Activated naive CD8-positive, alpha-beta T cell treated with anti-CD3 and anti-CD28 coated beads for 36 hours (primary cell): Measurements from ENCODE around the gene ULK4. TPM values are rescaled to one million over a fixed set of nuclear protein-coding genes. Genes with fewer than 3 reads are reported as not detected.
"Not testable (repeated sequence)": the region's sequence is repeated elsewhere in the genome, so short reads cannot be mapped to it uniquely, and the experiment has no call there.

ENCODE experiments used
- DNase-seq: peaks from one replicate; pipeline ENCODE4 v3.0.0; 2021
- H3K27ac Mint-ChIP-seq: one replicate; pipeline ENCODE4 v1.8.0; 2022; ENCODE audit warnings: mild to moderate bottlenecking, moderate library complexity, mixed read lengths
- H3K27me3 Mint-ChIP-seq: one replicate; pipeline ENCODE4 v1.8.0; 2022; ENCODE audit warnings: mild to moderate bottlenecking, mixed read lengths
- H3K36me3 Mint-ChIP-seq: one replicate; pipeline ENCODE4 v1.8.0; 2021; ENCODE audit warnings: mild to moderate bottlenecking, mixed read lengths
- H3K4me1 Mint-ChIP-seq: one replicate; pipeline ENCODE4 v1.8.0; 2021; ENCODE audit warnings: mixed read lengths
- H3K4me3 Mint-ChIP-seq: one replicate; pipeline ENCODE4 v1.8.0; 2022; ENCODE audit warnings: mild to moderate bottlenecking, moderate library complexity, mixed read lengths
- H3K9me3 Mint-ChIP-seq: one replicate; pipeline ENCODE4 v1.8.0; 2022; ENCODE audit warnings: mixed read lengths
- total RNA-seq, 2 experiments: library from RNA; stranded (reverse); gene quantifications; one replicate each; pipeline ENCODE4 v1.2.3, GENCODE V29; 2021

The ULK4 gene
- total RNA-seq, 2 experiments from 2014 or later, result 9.8 to 10.3 TPM

DNA sequence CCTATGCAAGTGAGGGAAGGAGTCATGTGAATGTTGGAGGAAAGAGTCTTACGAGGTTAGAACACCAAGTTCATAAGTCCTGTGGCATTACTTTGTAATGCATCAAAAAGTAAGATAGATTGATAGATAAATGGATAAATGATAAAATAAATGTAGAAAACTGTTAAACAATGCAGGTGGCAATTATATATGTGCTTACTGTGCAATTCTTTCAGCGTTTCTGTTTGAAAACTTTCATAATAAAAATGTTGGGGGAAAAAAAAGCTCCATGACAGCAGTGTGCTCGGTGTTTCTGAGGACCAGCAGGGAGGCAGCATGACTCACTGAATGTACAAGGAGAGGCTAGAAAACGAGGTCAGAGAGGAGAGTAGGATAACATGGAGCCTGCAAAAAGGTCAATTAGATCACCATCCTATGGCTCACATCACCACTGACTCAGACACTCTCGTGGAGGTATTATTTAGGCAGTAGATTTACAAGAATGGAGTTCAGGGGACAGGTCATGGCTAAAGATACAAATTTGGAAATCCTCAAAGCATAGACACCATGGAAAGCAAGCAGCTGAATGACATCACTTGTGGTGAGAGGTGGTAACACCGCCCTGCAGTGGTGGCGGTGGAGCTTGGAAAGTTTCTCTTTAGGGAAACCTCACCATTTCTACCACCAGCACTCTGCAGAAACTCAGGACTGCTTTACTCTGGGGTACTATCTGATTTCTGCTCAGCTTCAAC, 542.8 kb downstream of the ULK4 start:
- H3K9me3 Mint-ChIP-seq, result no peaks in the 10 kb centered on the region
- DNase-seq, result peak; percentile 44
- peaks cover 14% of the 10 kb centered on the region for H3K4me1 Mint-ChIP-seq
- H3K36me3 Mint-ChIP-seq, result peaks cover 3% of the 10 kb centered on the region
- H3K4me3 Mint-ChIP-seq, result no peak overlapping the region
- peak overlapping the region; percentile 39 for H3K27ac Mint-ChIP-seq
- no peaks in the 10 kb centered on the region for H3K27me3 Mint-ChIP-seq

DNA sequence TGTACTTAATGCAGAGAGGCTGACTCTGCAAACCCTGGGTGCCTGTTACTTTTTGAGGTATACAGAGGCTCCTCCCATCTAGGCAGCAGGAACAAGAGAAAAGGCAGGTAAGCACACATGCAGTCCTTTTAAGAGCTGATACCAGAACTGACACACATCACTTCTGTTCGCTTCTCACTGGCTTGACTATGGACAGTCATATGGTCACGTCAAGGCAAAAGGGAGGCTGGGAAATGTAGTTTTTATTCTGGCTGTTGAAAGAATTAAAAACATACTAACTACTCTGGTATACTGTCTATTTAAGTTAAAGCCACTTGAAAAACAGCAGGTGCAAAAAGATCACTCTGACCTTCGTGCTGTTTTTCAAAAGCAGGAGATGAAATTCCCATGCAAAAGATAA, 544.3 kb downstream of the ULK4 start:
- peaks cover 14% of the 10 kb centered on the region for H3K4me1 Mint-ChIP-seq
- H3K27ac Mint-ChIP-seq, result no peak overlapping the region
- DNase-seq, result no peak
- no peaks in the 10 kb centered on the region for H3K27me3 Mint-ChIP-seq
- H3K9me3 Mint-ChIP-seq, result no peaks in the 10 kb centered on the region
- H3K36me3 Mint-ChIP-seq, result peaks cover 3% of the 10 kb centered on the region
- H3K4me3 Mint-ChIP-seq, result no peak overlapping the region

DNA sequence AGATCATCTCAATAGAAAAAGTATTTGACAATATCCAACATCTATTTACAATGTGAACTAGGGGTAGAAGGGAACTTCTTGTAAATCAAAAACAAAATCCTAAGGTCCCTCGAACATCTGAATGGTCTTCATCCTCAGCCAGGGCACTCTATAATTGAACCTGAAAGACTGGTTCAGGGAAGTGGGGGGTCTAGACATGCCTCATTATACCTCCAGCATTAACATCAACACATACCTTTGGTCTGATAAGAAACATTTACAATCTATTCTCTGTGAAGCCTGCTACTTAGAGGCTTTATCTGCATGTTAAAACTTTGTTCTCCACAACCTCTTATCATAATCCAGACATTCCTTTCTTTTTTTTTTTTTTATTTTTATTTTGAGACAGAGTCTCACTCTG, 550.8 kb downstream of the ULK4 start:
- Mint-ChIP-seq H3K27me3 (no peaks in the 10 kb centered on the region), H3K4me1 (no peaks in the 10 kb centered on the region), H3K36me3 (peaks cover 3% of the 10 kb centered on the region), H3K9me3 (peaks cover 12% of the 10 kb centered on the region), H3K27ac (no peak overlapping the region), H3K4me3 (no peak overlapping the region)
- DNase-seq, result no peak

DNA sequence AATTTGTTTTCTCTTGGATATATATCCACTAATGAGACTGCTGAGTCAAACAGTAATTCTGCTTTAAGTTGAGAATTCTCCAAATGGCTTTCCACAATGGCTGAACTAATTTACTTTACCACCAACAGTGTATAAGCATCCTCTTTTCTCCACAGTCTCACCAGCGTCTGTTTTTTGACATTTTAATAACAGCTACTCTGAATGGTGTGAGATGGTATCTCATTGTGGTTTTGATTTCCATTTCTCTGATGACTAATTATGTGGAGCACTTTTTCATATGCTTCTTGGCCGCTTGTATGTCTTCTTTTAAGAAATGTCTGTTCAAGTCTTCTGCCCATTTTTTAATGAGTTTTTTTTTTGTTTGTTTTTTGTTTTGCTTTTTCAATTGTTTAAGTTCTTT, 556.4 kb downstream of the ULK4 start:
- Mint-ChIP-seq H3K27ac (no peak overlapping the region), H3K9me3 (peaks cover 13% of the 10 kb centered on the region), H3K27me3 (no peaks in the 10 kb centered on the region), H3K4me1 (peaks cover 5% of the 10 kb centered on the region), H3K36me3 (no peaks in the 10 kb centered on the region), H3K4me3 (no peak overlapping the region)
- no peak for DNase-seq

DNA sequence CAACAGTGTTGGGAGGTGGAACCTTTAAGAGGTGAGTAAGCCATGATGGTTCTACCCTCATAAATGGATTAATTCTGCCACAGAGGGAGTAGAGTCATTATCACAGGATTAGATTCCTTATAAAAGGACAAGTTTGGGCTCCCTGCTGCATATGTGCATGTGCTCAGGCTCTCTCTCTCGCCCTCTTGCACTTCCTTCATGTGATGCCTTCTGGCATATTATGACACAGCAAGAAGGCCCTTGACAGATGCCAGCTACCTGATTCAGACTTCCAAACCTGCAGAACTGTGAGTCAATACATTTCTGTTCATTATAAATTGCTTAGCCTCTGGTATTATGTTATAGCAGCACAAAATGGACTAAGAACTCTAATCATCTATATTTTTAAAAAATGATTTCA, 557.3 kb downstream of the ULK4 start:
- Mint-ChIP-seq H3K36me3 (no peaks in the 10 kb centered on the region), H3K9me3 (peaks cover 13% of the 10 kb centered on the region), H3K4me3 (no peak overlapping the region), H3K27me3 (no peaks in the 10 kb centered on the region), H3K4me1 (peaks cover 5% of the 10 kb centered on the region), H3K27ac (no peak overlapping the region)
- no peak for DNase-seq

DNA sequence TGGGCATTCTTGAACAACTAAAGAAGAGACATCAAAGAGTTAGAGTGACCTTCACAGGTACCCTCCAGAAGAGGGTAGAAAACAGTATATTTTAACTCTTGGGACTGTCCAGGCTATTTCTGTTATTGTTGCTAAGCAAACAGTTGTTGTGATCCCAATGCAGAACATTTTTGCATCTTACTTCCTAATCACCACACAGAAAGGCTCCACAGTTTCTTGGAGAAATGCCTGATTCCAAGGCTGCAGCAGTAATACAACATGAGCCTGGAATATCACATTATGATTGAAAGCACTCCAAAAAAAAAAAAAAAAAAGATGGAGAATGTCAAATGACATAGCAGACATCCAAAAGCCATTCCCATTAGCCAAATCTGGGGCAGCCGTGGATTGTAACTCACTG, 567.0 kb downstream of the ULK4 start:
- no peaks in the 10 kb centered on the region for H3K27me3 Mint-ChIP-seq
- no peak for DNase-seq
- H3K9me3 Mint-ChIP-seq, result peaks cover 3% of the 10 kb centered on the region
- no peaks in the 10 kb centered on the region for H3K4me1 Mint-ChIP-seq
- no peak overlapping the region for H3K27ac Mint-ChIP-seq
- peaks cover 11% of the 10 kb centered on the region for H3K36me3 Mint-ChIP-seq
- no peak overlapping the region for H3K4me3 Mint-ChIP-seq

DNA sequence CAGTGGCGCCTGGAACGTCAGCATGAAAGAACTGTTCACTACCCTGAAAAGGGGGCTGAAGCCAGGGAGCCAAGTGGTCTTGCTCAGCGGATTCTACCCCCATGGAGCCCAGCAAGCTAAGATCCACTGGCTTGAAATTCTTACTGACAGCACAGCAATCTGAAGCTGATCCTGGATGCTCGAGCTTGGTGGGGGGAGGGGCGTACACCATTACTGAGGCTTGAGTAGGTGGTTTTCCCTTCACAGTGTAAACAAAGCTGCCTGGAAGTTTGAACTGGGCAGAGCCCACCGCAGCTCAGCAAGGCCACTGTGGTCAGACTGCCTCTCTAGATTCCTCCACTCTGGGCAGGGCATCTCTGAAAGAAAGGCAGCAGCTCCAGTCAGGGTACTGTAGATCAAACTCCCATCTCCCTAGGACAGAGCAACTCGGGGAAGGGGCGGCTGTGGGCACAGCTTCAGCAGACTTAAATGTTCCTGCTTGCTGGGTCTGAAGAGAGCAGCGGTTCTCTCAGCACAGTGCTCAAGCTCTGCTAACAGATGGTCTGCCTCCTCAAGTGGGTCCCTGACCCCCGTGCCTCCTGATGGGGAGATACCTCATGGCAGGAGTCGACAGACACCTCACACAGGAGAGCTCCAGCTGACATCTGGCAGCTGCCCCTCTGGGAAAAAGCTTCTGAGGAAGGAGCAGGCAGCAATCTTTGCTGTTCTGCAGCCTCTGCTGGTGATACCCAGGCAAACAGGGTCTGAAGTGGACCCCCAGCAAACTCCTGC, 591.0 kb downstream of the ULK4 start:
- Mint-ChIP-seq H3K36me3 (peaks cover 14% of the 10 kb centered on the region), H3K9me3 (peaks cover 18% of the 10 kb centered on the region)
- H3K27ac Mint-ChIP-seq, H3K4me1 Mint-ChIP-seq, H3K27me3 Mint-ChIP-seq, DNase-seq, H3K4me3 Mint-ChIP-seq: not testable (repeated sequence)

DNA sequence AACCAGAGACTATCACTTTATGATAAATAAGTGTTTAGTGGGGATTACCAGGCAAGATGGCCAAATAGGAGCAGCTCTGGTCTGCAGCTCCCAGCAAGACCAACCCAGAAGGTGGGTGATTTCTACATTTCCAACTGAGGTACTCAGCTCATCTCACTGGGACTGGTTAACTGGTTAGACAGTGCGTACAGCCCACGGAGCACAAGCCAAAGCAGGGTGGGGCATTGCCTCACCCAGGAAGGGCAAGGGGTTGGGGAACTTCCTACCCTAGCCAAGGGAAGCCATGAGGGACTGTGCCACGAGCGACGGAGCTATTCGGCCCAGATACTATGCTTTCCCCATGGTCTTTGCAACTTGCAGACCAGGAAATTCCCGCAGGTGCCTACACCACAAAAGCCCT, 591.6 kb downstream of the ULK4 start:
- no peaks in the 10 kb centered on the region for H3K27me3 Mint-ChIP-seq
- peaks cover 18% of the 10 kb centered on the region for H3K9me3 Mint-ChIP-seq
- peaks cover 10% of the 10 kb centered on the region for H3K36me3 Mint-ChIP-seq
- DNase-seq, result no peak
- no peak overlapping the region for H3K27ac Mint-ChIP-seq
- H3K4me3 Mint-ChIP-seq, result no peak overlapping the region
- H3K4me1 Mint-ChIP-seq, result no peaks in the 10 kb centered on the region

DNA sequence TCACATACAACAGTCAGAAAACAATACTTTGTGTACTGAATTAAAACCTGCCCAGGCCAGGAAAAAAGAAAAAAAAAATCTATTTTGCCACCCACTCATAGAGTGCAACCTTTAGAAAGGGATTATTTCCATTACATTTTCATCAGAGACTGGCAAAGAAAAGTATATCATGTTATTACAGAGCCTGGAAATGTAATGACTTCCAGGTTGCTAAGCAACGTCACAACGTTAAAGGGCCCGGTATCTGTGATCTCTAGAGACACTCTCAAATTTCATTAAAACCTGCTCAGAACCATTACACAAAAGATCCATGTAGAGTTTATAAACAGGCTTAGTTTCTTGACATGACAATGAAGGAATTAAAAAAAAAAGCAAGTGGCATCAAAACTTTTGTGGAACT, 592.1 kb downstream of the ULK4 start:
- Mint-ChIP-seq H3K4me3 (no peak overlapping the region), H3K27ac (no peak overlapping the region), H3K27me3 (no peaks in the 10 kb centered on the region), H3K9me3 (peaks cover 18% of the 10 kb centered on the region), H3K4me1 (no peaks in the 10 kb centered on the region), H3K36me3 (peaks cover 9% of the 10 kb centered on the region)
- no peak for DNase-seq

DNA sequence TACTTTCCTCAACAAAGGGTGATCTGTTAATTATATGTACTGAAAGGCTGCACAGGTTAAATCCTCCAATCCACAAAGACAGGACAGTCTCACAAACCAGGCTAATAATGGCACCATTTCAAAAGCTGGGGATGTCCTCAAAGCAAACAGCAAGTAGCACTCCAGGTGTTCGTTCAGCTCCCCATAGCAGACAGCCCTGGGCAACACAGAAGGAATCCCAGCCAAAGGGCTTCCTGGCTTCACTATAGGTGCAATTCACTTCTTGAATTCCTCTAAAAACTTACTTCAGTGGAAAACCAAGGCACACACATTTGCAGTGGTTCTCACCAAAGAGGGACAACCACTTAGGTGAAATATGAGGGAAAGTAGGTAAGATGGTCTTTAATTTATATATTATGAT, 595.9 kb downstream of the ULK4 start:
- Mint-ChIP-seq H3K4me1 (no peaks in the 10 kb centered on the region), H3K36me3 (peaks cover 2% of the 10 kb centered on the region), H3K9me3 (no peaks in the 10 kb centered on the region), H3K27me3 (no peaks in the 10 kb centered on the region), H3K27ac (no peak overlapping the region), H3K4me3 (no peak overlapping the region)
- DNase-seq, result no peak

DNA sequence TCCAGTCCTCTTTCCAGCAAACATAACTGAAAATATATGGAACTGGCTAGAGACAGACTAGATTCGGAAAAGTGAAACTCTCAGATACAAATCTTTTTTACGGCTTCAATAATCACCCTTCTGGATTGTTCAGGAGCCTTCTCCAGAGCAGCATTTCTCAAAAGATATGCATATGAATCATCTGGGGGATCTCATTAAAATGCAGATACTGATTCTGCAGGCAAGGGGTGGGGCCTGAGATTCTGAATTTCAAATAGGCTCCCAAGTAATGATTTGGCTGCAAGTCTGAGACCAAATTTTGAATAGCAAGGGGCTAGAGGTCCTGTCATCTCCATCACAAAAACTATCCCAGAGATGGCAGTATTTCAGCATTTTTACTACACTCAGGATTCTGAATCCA, 597.2 kb downstream of the ULK4 start:
- Mint-ChIP-seq H3K9me3 (no peaks in the 10 kb centered on the region), H3K27ac (no peak overlapping the region), H3K27me3 (no peaks in the 10 kb centered on the region), H3K4me3 (no peak overlapping the region), H3K4me1 (no peaks in the 10 kb centered on the region), H3K36me3 (peaks cover 2% of the 10 kb centered on the region)
- no peak for DNase-seq

DNA sequence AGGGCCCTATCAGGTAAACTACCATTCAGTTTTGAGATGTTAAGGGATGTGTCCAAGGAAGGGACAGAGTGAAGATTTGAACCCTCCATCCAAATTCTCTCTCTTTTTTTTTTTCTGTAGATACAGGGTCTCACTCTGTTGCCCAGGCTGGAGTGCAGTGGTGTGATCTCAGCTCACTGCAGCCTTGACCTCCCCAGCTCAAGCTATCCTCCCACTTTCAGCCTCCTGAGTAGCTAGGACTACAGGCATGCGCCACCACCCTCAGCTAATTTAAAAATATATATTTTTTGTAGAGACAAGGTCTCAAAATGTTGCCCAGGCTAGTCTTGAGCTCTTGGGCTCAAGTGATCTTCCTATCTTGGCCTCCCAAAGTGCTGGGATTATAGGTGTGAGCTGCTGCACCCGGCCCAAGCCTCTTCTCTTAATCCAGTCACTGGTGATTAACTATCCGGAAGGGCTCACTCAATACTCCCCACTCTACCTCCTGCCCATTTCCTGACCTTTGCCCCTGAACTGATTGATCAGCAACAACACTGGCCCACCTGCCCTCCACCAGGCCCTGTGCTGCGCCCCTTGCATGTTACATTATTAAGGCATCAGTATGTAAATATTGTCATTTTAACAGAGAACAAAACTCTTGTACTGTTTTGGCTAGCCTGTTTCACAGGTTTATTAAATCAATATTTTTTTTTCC, 597.9 kb downstream of the ULK4 start:
- no peak for DNase-seq
- Mint-ChIP-seq H3K27me3 (no peaks in the 10 kb centered on the region), H3K27ac (no peak overlapping the region), H3K36me3 (peaks cover 2% of the 10 kb centered on the region), H3K4me1 (no peaks in the 10 kb centered on the region), H3K4me3 (no peak overlapping the region), H3K9me3 (no peaks in the 10 kb centered on the region)

DNA sequence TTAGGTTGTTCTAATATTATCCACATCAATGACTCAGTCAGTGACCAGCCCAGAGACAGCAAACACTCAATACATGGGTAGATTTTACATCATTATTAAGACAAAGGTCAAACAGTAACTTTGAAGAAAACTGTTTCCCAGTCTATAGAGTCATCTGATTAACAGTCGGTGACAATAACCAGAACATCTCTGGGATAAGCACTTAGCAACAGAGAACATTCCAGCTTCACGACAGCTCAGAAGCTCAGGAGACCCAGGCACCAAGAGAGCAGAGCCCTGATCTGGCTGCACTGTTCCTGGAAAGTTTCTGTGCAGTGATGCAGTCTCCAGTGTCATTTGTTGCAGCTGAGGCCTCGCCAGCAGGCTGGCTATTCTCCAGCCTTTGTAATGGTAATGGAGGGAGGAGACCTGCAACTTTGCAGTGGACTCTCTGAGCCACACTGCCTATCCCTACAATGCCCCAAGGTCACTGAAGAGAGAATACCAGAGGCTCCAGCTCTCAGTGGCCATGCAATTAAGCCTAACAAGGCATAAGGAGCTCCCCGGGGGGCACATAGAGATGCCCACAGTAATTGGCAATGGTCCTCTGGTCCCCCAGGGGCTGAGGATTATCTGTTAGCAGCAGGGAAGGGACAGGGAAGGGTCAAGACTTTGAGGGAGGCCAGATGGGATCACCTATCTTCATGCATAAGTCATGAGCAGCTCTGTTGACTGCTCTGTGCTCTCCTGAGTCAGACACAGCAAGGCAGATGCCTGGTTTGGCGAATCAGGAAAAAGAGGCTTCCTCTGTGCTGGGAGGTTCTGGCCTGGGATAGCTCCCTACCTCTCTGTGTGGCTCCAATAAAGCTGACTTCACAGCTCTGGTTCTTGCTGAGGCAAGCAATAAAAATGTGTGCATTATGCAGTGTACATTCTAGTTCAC, 599.0 kb downstream of the ULK4 start:
- Mint-ChIP-seq H3K4me3 (no peak overlapping the region), H3K36me3 (no peaks in the 10 kb centered on the region), H3K27ac (no peak overlapping the region), H3K4me1 (no peaks in the 10 kb centered on the region), H3K27me3 (no peaks in the 10 kb centered on the region), H3K9me3 (no peaks in the 10 kb centered on the region)
- no peak for DNase-seq

DNA sequence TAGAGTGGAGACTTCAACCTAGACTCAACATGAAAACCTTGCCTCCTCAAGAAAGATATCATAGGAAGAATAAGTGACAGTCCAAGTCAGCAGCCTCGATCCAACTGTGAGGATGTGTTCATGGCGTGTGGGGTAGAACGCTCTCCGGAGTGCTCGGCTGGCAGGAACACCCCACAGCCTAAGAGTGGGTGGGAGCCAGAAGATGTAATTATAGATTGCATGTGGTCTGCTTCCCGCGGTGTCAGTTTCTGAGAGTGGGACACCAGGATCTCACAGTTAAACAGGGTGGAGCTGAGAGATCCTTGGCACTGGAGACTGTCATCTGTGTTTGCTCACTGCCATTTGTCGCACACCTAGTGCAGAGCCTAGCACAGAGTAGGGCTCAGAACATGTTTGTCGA, 604.6 kb downstream of the ULK4 start:
- Mint-ChIP-seq H3K27ac (no peak overlapping the region), H3K4me3 (no peak overlapping the region), H3K27me3 (no peaks in the 10 kb centered on the region), H3K36me3 (no peaks in the 10 kb centered on the region), H3K4me1 (no peaks in the 10 kb centered on the region), H3K9me3 (no peaks in the 10 kb centered on the region)
- DNase-seq, result no peak

DNA sequence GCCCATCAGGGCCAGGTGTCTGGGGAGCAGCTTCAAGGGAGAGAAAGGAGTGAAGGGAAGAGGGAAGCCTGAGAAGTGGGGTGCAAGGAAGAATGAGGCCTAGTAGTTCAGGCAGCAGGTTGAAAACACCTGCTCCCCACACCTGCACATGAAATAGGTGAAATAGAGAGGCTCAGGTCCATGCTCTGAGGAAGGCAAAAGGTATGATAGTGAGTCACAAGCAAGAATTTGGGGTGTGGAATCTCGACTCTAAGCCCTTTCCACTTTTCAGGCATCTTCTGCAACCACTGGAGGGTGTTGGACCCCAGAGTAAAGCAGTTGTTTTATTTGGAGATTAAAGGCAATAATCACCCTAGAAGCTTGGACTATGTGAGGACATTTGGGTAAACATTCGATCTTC, 605.1 kb downstream of the ULK4 start:
- Mint-ChIP-seq H3K36me3 (no peaks in the 10 kb centered on the region), H3K4me1 (no peaks in the 10 kb centered on the region), H3K27ac (no peak overlapping the region), H3K27me3 (no peaks in the 10 kb centered on the region), H3K9me3 (no peaks in the 10 kb centered on the region), H3K4me3 (no peak overlapping the region)
- DNase-seq, result no peak
